Measurements from ENCODE around the gene THAP9.

THAP9 gene

DNA sequence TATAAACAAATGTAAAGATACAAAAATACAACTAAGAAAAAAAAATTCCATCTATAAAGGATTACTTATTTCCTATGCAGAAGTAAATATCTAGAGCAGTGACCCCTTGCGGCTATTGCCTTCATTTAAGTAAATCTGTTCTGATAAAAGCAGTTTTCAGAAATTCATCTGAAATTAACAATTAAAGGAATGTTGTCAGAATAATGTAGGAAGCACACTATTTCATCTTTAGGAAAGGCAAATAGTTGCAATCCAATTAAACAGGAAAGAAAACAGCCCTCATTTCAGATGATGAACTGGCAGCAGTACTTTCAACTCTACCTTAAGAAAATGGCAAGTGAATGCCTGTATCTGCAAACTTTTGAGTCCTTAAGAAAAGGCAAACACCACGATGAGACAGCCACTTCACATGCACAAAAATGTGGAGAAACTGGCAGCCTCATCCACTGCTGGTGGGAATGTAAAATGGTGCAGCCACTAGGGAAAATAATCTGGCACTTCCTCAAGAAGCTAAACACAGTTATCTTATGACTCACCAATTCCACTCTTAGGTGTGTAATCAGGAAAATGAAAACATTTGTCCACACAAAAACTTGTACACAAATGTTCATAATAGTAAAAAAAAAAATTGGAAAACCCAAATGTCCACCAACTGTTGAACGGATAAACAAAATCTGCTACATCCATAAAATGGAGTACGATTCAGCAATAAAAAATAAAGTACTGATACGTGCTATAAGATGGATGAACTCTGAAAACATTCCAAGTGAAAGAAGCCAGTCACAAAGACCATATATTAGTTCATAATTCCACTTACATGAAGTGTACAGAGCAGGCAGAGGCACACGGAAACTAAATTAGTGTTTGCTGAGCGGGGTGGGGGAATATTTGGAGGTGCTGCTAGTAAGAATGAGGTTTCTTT is 2.0 kb upstream of the THAP9 start:
- DNase-seq (ENCODE audit: low spot score), result no peak
- peak; percentile 26 for TF ChIP-seq CTCF (IDR thresholded peaks at IDR 0.05; ENCODE audit: extremely low read depth, missing control alignments)

GRCh38 chr4:82899374-82900065 is 1.0 kb upstream of the THAP9 start:
- no peak for TF ChIP-seq CTCF (IDR thresholded peaks at IDR 0.05; ENCODE audit: extremely low read depth, missing control alignments)
- peak; percentile 18 for DNase-seq (ENCODE audit: low spot score)

GRCh38 chr4:82900066-82900410 is 497 bp upstream of the THAP9 start:
- DNase-seq (ENCODE audit: low spot score), result peak; percentile 16
- no peak for TF ChIP-seq CTCF (IDR thresholded peaks at IDR 0.05; ENCODE audit: extremely low read depth, missing control alignments)

DNA sequence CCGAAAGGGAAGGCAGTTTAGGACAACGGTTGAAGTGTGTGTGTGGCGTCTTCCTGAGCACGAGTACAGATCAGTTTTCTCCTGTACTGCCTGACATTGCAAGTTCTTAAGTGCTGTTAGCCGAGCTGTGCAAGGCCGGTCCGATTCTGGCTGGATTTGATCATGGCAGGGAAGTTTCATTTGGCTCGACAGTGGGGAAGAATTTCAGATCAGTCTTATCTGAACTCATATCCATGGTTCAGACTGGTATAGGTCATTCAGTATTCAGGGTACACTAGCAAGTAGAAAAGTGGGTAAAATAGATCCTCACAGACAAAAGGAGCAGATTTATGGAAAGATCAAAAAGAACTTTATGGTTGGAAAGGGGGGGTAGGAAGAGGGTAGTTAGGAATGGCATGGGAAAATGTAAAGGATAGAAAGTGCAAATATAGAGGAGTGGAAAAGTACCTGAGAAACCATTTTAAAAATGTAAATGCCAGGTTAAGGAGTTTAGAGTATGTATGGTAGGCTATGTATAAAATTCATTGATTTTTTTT is 716 bp downstream of the THAP9 start:
- no peak for TF ChIP-seq CTCF (IDR thresholded peaks at IDR 0.05; ENCODE audit: extremely low read depth, missing control alignments)
- no peak for DNase-seq (ENCODE audit: low spot score)

DNA sequence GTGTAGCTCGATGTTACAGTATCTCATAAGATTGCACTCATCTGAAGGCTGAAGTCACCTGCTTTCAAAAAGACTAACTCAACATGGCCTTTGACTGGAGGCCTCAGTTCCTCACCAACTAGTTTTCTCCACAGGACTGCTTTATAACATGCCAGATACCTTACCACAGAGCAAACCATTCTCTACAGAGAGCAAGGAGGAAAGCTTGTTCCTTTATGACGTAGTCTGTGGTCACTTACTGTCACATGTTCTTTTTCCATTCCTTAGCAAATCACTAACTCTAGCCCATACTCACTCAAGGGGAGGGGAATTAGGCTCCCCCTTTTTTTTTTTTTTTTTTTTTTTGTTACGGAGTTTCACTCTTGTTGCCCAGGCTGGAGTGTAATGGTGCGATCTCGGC is 3.2 kb downstream of the THAP9 start:
- TF ChIP-seq CTCF (IDR thresholded peaks at IDR 0.05; ENCODE audit: extremely low read depth, missing control alignments), result no peak
- DNase-seq (ENCODE audit: low spot score), result no peak

DNA sequence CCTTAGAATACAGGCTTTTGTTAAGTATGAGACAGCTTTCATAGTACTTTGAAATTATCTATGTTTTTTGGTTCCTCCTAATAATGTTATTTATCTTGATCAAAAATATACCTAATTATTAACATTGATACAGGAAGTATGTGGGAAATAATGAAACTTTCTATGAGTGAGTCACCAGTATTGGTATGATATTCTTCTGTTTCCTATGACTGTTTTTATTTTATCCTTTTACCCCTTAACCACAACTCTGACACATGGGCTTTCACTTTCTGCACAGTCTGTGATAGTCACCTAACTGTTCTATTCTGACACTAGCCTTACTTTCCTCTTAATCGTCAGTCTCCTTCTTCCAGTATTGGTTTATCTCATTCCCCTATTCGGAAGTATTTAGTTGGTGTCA is 4.7 kb downstream of the THAP9 start:
- DNase-seq (ENCODE audit: low spot score), result peak; percentile 77
- no peak for TF ChIP-seq CTCF (IDR thresholded peaks at IDR 0.05; ENCODE audit: extremely low read depth, missing control alignments)

- peak; percentile 29 for DNase-seq (ENCODE audit: low spot score)
- TF ChIP-seq CTCF (IDR thresholded peaks at IDR 0.05; ENCODE audit: extremely low read depth, missing control alignments), result no peak
Measured at GRCh38 chr4:82906469-82906868, 5.9 kb downstream of the THAP9 start.
